Suprapubic skin (tissue), 4 donors: ENCODE measurements around the gene CD274.

Experiments used
- EP300 ChIP-seq: sonication (generic); formaldehyde crosslinking; IDR thresholded peaks from one replicate; pipeline ENCODE4 v1.6.1; 2017; ENCODE audit warnings: antibody characterized with exemption
- POLR2A ChIP-seq, 2 donors: fragments of 450-650 bp; IDR thresholded peaks; one replicate each; pipeline ENCODE4 v1.6.1; 2017; ENCODE audit warnings: antibody characterized with exemption in 2 of 2, mild to moderate bottlenecking in 2 of 2, moderate library complexity in 2 of 2
- POLR2AphosphoS5 ChIP-seq, 3 donors: sonication (generic); formaldehyde crosslinking; IDR thresholded peaks; one replicate each; pipeline ENCODE4 v1.6.1; 2017; ENCODE audit warnings: antibody characterized with exemption in 3 of 3
- TF ChIP-seq, protein P1 (sequence below), 2 donors: fragments of 200-600 bp in 1 of 2; fragments of 450-650 bp in 1 of 2; sonication (generic) in 1 of 2; IDR thresholded peaks; one replicate each; pipeline ENCODE4 v1.5.1; 2016 to 2019; ENCODE audit warnings: antibody characterized with exemption in 2 of 2, mild to moderate bottlenecking in 1 of 2, moderate library complexity in 1 of 2

DNA sequence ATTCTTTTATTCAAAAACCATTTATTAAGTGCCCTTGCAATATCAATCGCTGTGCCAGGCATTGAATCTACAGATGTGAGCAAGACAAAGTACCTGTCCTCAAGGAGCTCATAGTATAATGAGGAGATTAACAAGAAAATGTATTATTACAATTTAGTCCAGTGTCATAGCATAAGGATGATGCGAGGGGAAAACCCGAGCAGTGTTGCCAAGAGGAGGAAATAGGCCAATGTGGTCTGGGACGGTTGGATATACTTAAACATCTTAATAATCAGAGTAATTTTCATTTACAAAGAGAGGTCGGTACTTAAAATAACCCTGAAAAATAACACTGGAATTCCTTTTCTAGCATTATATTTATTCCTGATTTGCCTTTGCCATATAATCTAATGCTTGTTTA is 18.5 kb downstream of the CD274 start:
- TF ChIP-seq, protein P1, sequence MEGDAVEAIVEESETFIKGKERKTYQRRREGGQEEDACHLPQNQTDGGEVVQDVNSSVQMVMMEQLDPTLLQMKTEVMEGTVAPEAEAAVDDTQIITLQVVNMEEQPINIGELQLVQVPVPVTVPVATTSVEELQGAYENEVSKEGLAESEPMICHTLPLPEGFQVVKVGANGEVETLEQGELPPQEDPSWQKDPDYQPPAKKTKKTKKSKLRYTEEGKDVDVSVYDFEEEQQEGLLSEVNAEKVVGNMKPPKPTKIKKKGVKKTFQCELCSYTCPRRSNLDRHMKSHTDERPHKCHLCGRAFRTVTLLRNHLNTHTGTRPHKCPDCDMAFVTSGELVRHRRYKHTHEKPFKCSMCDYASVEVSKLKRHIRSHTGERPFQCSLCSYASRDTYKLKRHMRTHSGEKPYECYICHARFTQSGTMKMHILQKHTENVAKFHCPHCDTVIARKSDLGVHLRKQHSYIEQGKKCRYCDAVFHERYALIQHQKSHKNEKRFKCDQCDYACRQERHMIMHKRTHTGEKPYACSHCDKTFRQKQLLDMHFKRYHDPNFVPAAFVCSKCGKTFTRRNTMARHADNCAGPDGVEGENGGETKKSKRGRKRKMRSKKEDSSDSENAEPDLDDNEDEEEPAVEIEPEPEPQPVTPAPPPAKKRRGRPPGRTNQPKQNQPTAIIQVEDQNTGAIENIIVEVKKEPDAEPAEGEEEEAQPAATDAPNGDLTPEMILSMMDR (IDR thresholded peaks at IDR 0.05), result no peak
- TF ChIP-seq POLR2A (IDR thresholded peaks at IDR 0.05) (no peak), EP300 (no peak), POLR2AphosphoS5 (IDR thresholded peaks at IDR 0.05) (no peak)
